Measurements from ENCODE around the gene TRAF2. TPM values are rescaled to one million over a fixed set of nuclear protein-coding genes. Genes with fewer than 3 reads are reported as not detected.

Gene TRAF2
- total RNA-seq, 1 donor from 2014 or later = 10.0 TPM

DNA sequence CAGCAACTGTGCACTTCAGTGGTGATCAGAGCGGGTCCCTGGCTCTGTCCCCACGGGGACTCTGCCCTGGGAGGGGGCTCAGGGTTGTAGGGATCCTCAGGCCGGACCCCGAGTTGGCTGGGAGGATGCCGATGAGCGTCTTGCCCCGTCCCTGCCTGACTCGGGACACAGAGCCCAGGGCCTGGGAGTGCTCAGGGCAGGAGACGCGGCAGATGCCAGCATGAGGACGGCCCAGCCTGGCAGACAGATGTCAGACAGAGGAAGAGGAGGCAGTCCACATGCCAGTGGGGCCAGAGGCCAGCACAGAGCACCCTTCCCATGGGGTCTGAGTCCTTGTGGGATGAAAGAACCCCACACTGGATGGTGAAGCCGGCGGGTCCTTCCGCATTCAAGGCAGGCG is 77.0 kb downstream of the TRAF2 start:
- intact Hi-C loops (cut with micrococcal nuclease) = no loop called here
- DNase-seq = no peak
- no peaks in the 10 kb centered on the region for H3K27me3 ChIP-seq (ENCODE audit: low read depth)
- peaks cover 49% of the 10 kb centered on the region for H3K4me1 ChIP-seq
- no peak overlapping the region for H3K4me3 ChIP-seq
- no peaks in the 10 kb centered on the region for H3K36me3 ChIP-seq
- H3K27ac ChIP-seq (replicated peaks) = no peak overlapping the region
- TF ChIP-seq, protein P1, sequence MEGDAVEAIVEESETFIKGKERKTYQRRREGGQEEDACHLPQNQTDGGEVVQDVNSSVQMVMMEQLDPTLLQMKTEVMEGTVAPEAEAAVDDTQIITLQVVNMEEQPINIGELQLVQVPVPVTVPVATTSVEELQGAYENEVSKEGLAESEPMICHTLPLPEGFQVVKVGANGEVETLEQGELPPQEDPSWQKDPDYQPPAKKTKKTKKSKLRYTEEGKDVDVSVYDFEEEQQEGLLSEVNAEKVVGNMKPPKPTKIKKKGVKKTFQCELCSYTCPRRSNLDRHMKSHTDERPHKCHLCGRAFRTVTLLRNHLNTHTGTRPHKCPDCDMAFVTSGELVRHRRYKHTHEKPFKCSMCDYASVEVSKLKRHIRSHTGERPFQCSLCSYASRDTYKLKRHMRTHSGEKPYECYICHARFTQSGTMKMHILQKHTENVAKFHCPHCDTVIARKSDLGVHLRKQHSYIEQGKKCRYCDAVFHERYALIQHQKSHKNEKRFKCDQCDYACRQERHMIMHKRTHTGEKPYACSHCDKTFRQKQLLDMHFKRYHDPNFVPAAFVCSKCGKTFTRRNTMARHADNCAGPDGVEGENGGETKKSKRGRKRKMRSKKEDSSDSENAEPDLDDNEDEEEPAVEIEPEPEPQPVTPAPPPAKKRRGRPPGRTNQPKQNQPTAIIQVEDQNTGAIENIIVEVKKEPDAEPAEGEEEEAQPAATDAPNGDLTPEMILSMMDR (IDR thresholded peaks at IDR 0.05; ENCODE audit: borderline replicate concordance) = no peak
- H3K9me3 ChIP-seq (replicated peaks) = no peaks in the 10 kb centered on the region

DNA sequence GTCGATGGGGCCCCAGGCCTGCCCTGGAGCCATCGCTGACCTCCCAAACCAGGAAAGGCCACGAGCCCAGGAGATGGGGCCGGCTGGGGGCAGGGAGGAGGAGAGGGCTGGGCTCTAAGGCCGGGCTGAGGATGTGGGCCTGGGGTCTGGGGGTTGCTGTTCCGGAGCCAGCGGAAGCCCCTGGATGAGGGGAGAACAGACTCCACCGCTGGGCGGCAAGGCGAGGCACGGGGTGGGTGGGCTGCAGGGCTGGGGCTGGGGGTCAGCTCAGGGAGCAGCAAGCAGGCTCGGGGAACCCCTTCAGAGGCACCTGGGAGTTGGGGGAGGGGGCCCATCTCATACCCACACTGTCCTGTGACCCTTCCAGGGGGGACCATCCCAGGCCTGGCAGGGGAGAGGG is 77.4 kb downstream of the TRAF2 start:
- no peaks in the 10 kb centered on the region for H3K36me3 ChIP-seq
- TF ChIP-seq, protein P1 (IDR thresholded peaks at IDR 0.05; ENCODE audit: borderline replicate concordance) = no peak
- H3K27me3 ChIP-seq (ENCODE audit: low read depth) = no peaks in the 10 kb centered on the region
- no peaks in the 10 kb centered on the region for H3K9me3 ChIP-seq (replicated peaks)
- no peak overlapping the region for H3K27ac ChIP-seq (replicated peaks)
- intact Hi-C loops (cut with micrococcal nuclease) = no loop called here
- H3K4me1 ChIP-seq = peaks cover 53% of the 10 kb centered on the region
- no peak overlapping the region for H3K4me3 ChIP-seq
- DNase-seq = no peak

DNA sequence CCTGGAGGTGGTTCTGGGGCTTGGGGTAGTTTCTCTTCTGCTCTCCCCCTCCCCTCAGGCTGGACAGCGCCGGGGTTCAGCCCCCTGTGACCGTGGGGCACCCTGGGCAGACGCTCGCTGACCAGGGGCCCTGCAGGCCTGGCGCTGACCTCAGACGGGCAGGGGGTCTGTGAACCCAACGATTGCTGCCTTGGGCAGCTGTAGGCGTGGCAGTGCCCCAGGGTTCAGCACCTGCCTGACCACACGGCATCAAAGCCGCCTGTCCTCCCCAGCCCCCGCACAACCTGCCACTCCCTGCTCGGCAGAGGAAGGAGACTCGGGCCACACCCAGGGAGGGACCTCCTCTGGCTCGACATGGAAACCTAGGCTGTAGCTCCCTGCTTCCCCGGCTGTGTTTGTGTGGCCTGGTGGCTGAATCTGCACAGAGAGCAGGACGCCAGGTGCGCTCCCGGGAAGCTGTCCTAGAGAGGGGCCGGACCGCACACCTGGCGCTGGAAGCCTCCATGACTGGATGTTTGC is 77.9 kb downstream of the TRAF2 start:
- TF ChIP-seq, protein P1 (IDR thresholded peaks at IDR 0.05; ENCODE audit: borderline replicate concordance) = no peak
- H3K9me3 ChIP-seq (replicated peaks) = no peaks in the 10 kb centered on the region
- no peak overlapping the region for H3K4me3 ChIP-seq
- H3K27me3 ChIP-seq (ENCODE audit: low read depth) = no peaks in the 10 kb centered on the region
- H3K4me1 ChIP-seq = peaks cover 56% of the 10 kb centered on the region
- no peaks in the 10 kb centered on the region for H3K36me3 ChIP-seq
- no peak for DNase-seq
- intact Hi-C loops (cut with micrococcal nuclease) = no loop called here
- H3K27ac ChIP-seq (replicated peaks) = no peak overlapping the region

DNA sequence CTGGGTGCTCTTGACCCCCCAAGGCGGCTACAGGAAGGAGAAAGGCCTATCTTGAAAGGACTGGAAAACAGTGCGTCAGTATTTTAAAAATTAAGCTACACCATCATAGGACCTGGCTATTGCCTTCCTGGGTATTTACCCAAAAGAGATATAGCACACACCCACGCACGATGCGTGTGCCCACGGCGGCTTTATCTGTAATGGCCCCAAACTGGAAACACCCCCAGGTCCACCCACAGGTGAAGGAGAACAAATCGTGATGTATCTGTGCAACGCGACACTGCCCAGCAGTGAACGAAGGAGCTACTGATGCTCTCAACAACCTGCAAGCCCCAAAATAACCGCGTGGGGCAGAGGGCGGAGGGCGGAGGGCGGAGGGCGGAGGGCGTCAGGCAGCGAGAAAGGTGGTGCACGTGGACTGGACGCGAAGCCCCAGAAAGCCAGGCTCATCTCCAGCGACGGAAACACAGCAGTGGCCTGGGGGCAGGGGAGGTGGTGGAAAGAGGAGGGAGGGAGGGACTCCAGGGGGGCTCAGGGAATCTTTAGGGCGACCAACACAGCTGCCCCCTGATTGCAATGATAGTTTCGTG is 78.6 kb downstream of the TRAF2 start:
- H3K9me3 ChIP-seq (replicated peaks) = no peaks in the 10 kb centered on the region
- no peaks in the 10 kb centered on the region for H3K27me3 ChIP-seq (ENCODE audit: low read depth)
- TF ChIP-seq, protein P1 (IDR thresholded peaks at IDR 0.05; ENCODE audit: borderline replicate concordance) = no peak
- peaks cover 56% of the 10 kb centered on the region for H3K4me1 ChIP-seq
- H3K36me3 ChIP-seq = no peaks in the 10 kb centered on the region
- intact Hi-C loops (cut with micrococcal nuclease) = no loop called here
- DNase-seq = no peak
- no peak overlapping the region for H3K27ac ChIP-seq (replicated peaks)
- H3K4me3 ChIP-seq = no peak overlapping the region

DNA sequence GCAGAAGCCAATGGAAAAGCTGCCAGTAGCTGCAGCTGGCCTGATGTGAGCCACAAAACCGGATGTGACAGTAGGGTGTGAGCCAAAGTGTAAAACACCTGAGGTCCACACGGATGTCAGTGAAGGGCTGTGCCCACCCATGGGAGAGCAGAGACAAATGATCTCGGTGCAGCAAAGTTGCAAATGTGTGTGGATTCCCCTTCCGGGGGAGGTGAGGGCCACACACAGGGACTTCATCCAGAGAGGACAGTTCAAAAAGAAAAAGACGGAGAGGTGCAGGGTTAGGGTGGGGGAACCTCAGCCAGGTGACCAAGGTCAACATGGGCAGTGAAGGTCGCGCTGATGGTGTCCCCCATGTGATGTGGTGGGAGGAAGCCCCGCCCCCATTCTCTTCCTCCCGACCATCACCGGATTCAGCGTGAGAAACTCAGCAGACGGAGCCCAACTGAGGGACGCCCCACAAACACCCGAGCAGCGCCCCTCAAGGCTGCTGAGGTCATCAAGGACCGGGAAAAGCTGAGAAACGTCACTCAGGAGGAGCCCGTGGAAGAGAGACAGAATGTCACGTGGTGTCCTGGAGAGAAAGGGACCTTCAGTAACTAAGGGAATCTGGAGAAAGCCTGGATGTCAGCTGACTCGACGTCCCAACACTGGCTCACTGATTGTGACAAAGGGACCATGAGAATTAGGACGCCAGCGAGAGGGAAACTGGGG is 79.6 kb downstream of the TRAF2 start:
- Histone ChIP-seq H3K9me3 (replicated peaks) (no peaks in the 10 kb centered on the region), H3K27me3 (ENCODE audit: low read depth) (no peaks in the 10 kb centered on the region), H3K27ac (replicated peaks) (no peak overlapping the region), H3K4me3 (peak overlapping the region; percentile 34), H3K4me1 (peaks cover 60% of the 10 kb centered on the region), H3K36me3 (no peaks in the 10 kb centered on the region)
- no peak for DNase-seq
- intact Hi-C loops (cut with micrococcal nuclease) = no loop called here
- TF ChIP-seq, protein P1 (IDR thresholded peaks at IDR 0.05; ENCODE audit: borderline replicate concordance) = no peak
